Chondrocyte (in vitro differentiated cells): Measurements from ENCODE around the gene GH2. TPM values are rescaled to one million over a fixed set of nuclear protein-coding genes. Genes with fewer than 3 reads are reported as not detected.

Source experiments
- DNase-seq: peaks from one replicate; pipeline ENCODE4 v3.0.0; 2021; ENCODE audit warnings: mixed read lengths, low spot score
- H3K27ac Mint-ChIP-seq: one replicate; pipeline ENCODE4 v1.8.0; 2021; ENCODE audit warnings: mild to moderate bottlenecking, moderate library complexity, mixed read lengths; ENCODE audit not compliant: unreplicated experiment
- H3K27me3 Mint-ChIP-seq: 2 replicates; pipeline ENCODE4 v1.8.0; 2021; ENCODE audit warnings: low read depth, mixed read lengths
- H3K36me3 Mint-ChIP-seq: 2 replicates; pipeline ENCODE4 v1.8.0; 2021; ENCODE audit warnings: low read depth, mixed read lengths
- H3K4me1 Mint-ChIP-seq: 2 replicates; pipeline ENCODE4 v1.8.0; 2021; ENCODE audit warnings: low read depth, mild to moderate bottlenecking, mixed read lengths
- H3K4me3 Mint-ChIP-seq: one replicate; pipeline ENCODE4 v1.8.0; 2021; ENCODE audit warnings: mild to moderate bottlenecking, moderate library complexity, mixed read lengths; ENCODE audit not compliant: unreplicated experiment
- H3K9me3 Mint-ChIP-seq: 2 replicates; pipeline ENCODE4 v1.8.0; 2021; ENCODE audit warnings: low read depth, mixed read lengths
- long read RNA-seq: library from polyadenylated mRNA; stranded (forward); transcript quantifications from one replicate; pipeline ENCODE4 v2.0.0, GENCODE V29; 2021
- total RNA-seq: library from RNA; stranded (reverse); gene quantifications from 3 replicates; pipeline ENCODE4 v1.2.1, GENCODE V29; 2021
- TF ChIP-seq, protein P1 (sequence below): fragments of 200-600 bp; sonication (generic); IDR thresholded peaks from 2 replicates; pipeline ENCODE4 v1.5.0; 2021; ENCODE audit warnings: antibody characterized with exemption, mild to moderate bottlenecking, moderate library complexity

GH2 gene
- not detected in 3 replicates for total RNA-seq
- long read RNA-seq, result 0 reads

DNA sequence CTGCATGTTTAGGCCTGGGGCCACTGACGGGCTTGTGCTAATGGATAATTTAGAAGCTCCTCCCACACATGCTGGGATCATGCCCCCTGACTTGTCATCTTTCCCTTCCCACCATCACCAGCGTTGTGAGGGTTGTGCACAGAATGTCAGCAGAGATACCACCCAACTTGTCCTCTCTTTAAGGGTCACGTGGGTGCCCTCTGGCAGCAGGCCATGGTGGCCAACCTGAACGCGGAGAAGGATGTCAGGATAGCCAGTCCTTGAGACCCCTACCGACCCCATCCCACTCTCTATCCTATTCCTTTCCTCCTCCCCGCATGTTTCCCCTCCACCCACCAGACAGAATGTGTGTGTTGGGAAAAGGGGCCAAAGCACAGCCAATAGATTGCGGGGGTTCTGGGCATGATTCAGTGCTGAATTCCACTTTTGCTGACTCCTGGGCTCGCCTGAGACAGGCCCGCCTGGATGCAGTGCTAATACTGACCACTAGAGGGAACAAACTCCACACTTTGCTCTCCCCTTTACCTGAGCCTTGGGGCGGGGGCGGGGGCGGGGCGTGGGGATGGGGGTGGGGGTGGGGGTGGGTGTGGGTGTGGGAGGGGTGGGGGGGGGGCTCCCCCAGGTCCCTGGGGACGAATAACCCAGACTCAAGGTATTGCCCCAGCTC is at the start of gene GH2:
Gene GH2, minus strand, starts transcription at position 10 of the 667 bp plus-strand sequence. CDS start 143 bp downstream, outside the sequence.
- Mint-ChIP-seq H3K4me1 (no peaks in the 10 kb centered on the region), H3K4me3 (no peak within 1 kb of the TSS), H3K27ac (no peak within 1 kb of the TSS), H3K36me3 (no peaks in the 10 kb centered on the region), H3K27me3 (peaks cover 21% of the 10 kb centered on the region), H3K9me3 (no peaks in the 10 kb centered on the region)
- TF ChIP-seq, protein P1, sequence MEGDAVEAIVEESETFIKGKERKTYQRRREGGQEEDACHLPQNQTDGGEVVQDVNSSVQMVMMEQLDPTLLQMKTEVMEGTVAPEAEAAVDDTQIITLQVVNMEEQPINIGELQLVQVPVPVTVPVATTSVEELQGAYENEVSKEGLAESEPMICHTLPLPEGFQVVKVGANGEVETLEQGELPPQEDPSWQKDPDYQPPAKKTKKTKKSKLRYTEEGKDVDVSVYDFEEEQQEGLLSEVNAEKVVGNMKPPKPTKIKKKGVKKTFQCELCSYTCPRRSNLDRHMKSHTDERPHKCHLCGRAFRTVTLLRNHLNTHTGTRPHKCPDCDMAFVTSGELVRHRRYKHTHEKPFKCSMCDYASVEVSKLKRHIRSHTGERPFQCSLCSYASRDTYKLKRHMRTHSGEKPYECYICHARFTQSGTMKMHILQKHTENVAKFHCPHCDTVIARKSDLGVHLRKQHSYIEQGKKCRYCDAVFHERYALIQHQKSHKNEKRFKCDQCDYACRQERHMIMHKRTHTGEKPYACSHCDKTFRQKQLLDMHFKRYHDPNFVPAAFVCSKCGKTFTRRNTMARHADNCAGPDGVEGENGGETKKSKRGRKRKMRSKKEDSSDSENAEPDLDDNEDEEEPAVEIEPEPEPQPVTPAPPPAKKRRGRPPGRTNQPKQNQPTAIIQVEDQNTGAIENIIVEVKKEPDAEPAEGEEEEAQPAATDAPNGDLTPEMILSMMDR, result peak; percentile 73
- no peak for DNase-seq

DNA sequence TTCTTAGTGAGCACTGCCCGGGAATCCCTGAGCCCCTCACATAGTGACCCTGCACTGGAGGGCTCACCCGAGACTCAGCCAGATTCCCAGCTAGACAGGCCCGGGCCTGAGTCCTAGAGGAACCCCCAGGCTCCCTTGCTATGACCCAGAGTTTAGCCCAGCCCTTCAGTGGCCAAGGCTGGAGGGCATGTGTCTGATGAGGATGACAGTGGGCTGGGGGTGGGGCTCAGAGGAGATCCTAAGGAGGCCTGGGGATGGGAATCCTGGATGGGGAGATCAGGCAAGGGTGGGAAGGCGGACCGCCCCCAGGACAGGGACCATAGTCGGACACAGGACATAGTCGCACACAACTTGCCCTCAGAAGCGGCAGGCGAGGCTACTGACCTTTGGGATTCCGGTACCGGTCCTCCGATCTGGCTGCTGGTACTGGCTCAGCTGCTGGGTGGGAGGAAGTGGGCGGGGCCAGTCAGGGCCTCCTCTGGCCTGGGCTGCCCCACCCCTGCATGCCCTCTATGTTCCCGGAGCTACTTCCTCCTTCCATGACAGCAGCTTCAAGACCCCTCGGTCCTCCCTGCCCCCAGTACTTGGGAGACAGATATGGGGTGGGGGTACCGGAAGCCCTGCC is 49.3 kb upstream of the GH2 start:
- H3K36me3 Mint-ChIP-seq, result no peaks in the 10 kb centered on the region
- no peaks in the 10 kb centered on the region for H3K4me1 Mint-ChIP-seq

DNA sequence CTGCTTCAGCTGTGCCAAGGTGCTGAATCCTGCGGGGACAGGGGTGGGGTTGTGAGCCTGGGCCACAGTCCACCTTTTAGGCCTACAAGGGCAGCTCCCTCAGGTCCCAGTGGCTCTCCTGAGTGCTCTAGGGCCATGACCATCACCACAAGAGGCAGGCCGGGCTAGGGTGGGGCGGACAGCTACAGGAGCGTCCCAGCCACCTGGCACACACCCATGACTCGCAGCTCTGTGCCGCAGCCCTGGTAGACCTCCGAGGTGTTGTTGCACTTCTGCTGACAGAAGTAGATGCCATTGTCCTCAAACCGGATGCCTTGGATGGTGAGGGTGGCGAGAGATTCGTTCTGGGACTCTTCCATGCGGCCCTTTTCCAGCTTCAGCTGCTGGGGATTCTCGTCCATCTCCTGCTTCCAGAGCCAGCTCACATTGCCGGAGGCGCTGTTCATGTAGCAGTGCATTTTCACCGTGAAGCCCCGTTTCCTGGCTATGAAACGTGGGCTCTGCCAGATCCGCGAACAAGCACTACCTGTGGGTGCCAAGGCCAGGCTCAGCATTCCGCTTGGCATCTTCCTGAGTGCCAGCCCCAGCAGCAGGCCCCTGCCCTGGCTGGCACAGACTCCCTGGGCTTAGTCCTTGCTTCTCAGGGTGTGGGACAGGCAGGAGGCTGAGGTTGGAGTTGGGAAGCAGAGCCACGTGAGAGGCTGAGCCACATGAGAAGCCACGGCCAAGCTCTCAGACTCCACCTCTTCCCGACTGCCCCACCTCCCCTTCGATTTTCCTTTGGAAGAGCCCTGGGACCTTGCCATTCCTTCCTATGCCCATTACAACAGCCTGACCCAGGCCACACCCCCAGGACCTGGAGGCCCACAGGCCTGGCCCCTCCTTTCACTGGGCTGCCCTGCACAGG is 48.4 kb upstream of the GH2 start:
- Mint-ChIP-seq H3K4me1 (no peaks in the 10 kb centered on the region), H3K36me3 (no peaks in the 10 kb centered on the region), H3K27ac (no peak overlapping the region), H3K27me3 (peaks cover 4% of the 10 kb centered on the region), H3K9me3 (no peaks in the 10 kb centered on the region), H3K4me3 (no peak overlapping the region)
- TF ChIP-seq, protein P1, result no peak
- DNase-seq, result no peak

More for the DNA sequence above, 49.3 kb upstream of the GH2 start:
- TF ChIP-seq, protein P1, result no peak
- Mint-ChIP-seq H3K27me3 (peaks cover 10% of the 10 kb centered on the region), H3K9me3 (no peaks in the 10 kb centered on the region), H3K4me3 (no peak overlapping the region), H3K27ac (no peak overlapping the region)
- DNase-seq, result no peak

DNA sequence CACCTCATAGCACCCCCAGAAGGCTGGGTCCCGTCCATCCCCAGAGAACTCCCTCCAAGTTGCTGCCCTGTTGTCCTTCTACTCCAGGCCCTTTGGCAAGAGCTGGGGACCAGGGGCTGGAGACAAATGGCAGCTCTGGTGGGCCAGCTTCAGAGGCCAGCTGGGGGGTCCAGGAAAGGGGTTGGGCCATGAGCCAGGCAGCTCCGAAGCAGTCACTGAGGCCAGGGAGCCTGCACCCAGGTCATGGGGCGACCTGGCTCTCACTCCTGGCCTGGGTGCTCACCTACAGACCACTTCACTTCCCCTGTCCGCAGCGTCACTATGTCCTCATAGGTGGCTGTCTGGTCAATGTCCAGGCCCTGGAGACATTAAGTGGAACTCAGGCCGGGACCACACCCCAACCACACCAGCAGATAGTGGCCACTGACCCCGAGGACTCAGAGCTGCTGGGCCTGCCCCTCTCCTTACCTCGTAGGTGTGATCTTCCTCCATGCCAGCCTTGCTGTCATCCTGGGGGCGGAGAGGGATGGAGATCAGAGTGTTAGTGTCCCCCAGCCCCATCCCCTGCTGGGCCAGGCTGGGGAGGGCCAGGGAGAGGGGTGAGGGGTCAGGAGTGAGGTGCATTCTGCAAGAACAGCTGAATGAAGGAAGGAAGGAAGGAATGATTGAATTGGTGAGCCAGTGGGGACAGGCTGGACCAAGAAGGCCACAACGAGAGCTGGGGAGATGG is 47.4 kb upstream of the GH2 start:
- no peaks in the 10 kb centered on the region for H3K36me3 Mint-ChIP-seq
- no peak overlapping the region for H3K27ac Mint-ChIP-seq
- H3K9me3 Mint-ChIP-seq, result no peaks in the 10 kb centered on the region
- TF ChIP-seq, protein P1, result no peak
- DNase-seq, result no peak
- no peaks in the 10 kb centered on the region for H3K4me1 Mint-ChIP-seq
- no peaks in the 10 kb centered on the region for H3K27me3 Mint-ChIP-seq
- H3K4me3 Mint-ChIP-seq, result no peak overlapping the region
